ENCODE data around the gene SERPINI1. TPM values are rescaled to one million over a fixed set of nuclear protein-coding genes. Genes with fewer than 3 reads are reported as not detected.

Gene SERPINI1
- total and polyA plus RNA-seq, 2 of the 8 experiments (the other 6 are each of a cell fraction or from before 2014, with no cell fraction given) = 5.3 to 9.9 TPM

- Histone ChIP-seq H3K4me1 (replicated peaks in 1 of 4; ENCODE audit: control insufficient read depth in 3 of 4, insufficient read depth in 4 of 4, low read length in 3 of 4) (no peaks in the 10 kb centered on the region), H2BK120ac (replicated peaks; ENCODE audit: low read depth, low read length) (no peak overlapping the region), H3K4me2 (ENCODE audit: insufficient read depth in 1 of 2, low read depth in 2 of 2, low read length in 2 of 2) (no peak overlapping the region), H3K27me3 (replicated peaks in 1 of 4; ENCODE audit: control insufficient read depth in 3 of 4, extremely low read depth in 1 of 4, insufficient read depth in 3 of 4, low read length in 3 of 4) (no peaks in the 10 kb centered on the region), H2BK12ac (ENCODE audit: low read depth, low read length) (no peak overlapping the region), H3K79me1 (ENCODE audit: low read depth, low read length) (no peaks in the 10 kb centered on the region), H3K14ac (ENCODE audit: insufficient read length) (no peak overlapping the region), H3K9ac (replicated peaks in 1 of 4; ENCODE audit: extremely low read depth in 1 of 4, low read depth in 3 of 4, low read length in 3 of 4) (no peak overlapping the region), H4K8ac (ENCODE audit: extremely low read depth, insufficient read depth, low read length) (no peak overlapping the region), H2BK5ac (ENCODE audit: low read depth, low read length) (no peak overlapping the region), H3K18ac (ENCODE audit: extremely low read depth, low read length) (no peak overlapping the region), H3K23me2 (ENCODE audit: low read depth, low read length) (no peaks in the 10 kb centered on the region), H4K20me1 (replicated peaks in 1 of 2; ENCODE audit: control insufficient read depth in 1 of 2, insufficient read depth in 2 of 2, low read length in 2 of 2) (no peaks in the 10 kb centered on the region), H3K23ac (ENCODE audit: insufficient read length) (no peak overlapping the region), H3K79me2 (ENCODE audit: control insufficient read depth in 1 of 2, insufficient read depth in 2 of 2, low read length in 2 of 2) (no peaks in the 10 kb centered on the region), H3K56ac (replicated peaks; ENCODE audit: insufficient read length, low read depth, low read length) (no peak overlapping the region), H2AFZ (ENCODE audit: low read length) (no peak overlapping the region), H3K9me3 (ENCODE audit: insufficient read depth in 2 of 2, low read depth in 1 of 2, low read length in 1 of 2) (no peaks in the 10 kb centered on the region), H3K36me3 (ENCODE audit: control insufficient read depth in 2 of 4, insufficient read depth in 4 of 4, low read length in 3 of 4) (no peaks in the 10 kb centered on the region), H3K4ac (replicated peaks; ENCODE audit: insufficient read length, low read depth, low read length) (no peak overlapping the region), H2BK20ac (ENCODE audit: low read length) (no peak overlapping the region), H4K5ac (ENCODE audit: insufficient read length, low read depth, low read length) (no peak overlapping the region), H2BK15ac (ENCODE audit: low read length) (no peak overlapping the region), H4K91ac (replicated peaks; ENCODE audit: insufficient read length, low read length) (no peak overlapping the region), H2AK5ac (ENCODE audit: low read depth, low read length) (no peak overlapping the region), H3K4me3 (ENCODE audit: extremely low read depth in 1 of 4, insufficient read depth in 2 of 4, low read depth in 3 of 4, low read length in 4 of 4) (no peak overlapping the region), H3K27ac (ENCODE audit: low read depth, low read length) (no peak overlapping the region)
- FAIRE-seq = no peak
- POLR2A ChIA-PET (ENCODE audit: partially characterized antibody) = no interaction called here
- no peak for DNase-seq (ENCODE audit: low read depth in 1 of 2, low spot score in 2 of 2)
- 100% methylated on average over 1 of the region's 1 CpG; no CpG with 5 or more reads in 1 of the 2 experiments for WGBS, 2 experiments (ENCODE audit: extremely low coverage in 1 of 2, insufficient coverage in 1 of 2, insufficient read length in 1 of 2, insufficient replicate concordance in 2 of 2, low coverage in 1 of 2, low lambda C conversion rate in 2 of 2, missing lambda C conversion rate in 1 of 2)
- CTCF ChIA-PET (ENCODE audit: partially characterized antibody) = interaction anchor here (0.7 to 2.1 kb wide), 4 partner anchors 14 to 187 kb away, joined by 3 to 6 read pairs (median 6); no protein-coding TSS in a partner anchor
- no peak for TF ChIP-seq CREB1 (IDR thresholded peaks at IDR 0.05)
- no peak for TF ChIP-seq TCF12 (IDR thresholded peaks at IDR 0.05; ENCODE audit: low read depth, low read length)
- TF ChIP-seq SIX5 (IDR thresholded peaks at IDR 0.05; ENCODE audit: low read depth, low read length) = no peak
- no peak for TF ChIP-seq SIN3A (conservative IDR thresholded peaks at IDR 0.05 in 1 of 2, IDR thresholded peaks at IDR 0.05 in 1 of 2; ENCODE audit: low read depth in 1 of 2, low read length in 2 of 2)
- TF ChIP-seq SP4 (IDR thresholded peaks at IDR 0.05; ENCODE audit: low read length) = no peak
- no peak for TF ChIP-seq RNF2 (IDR thresholded peaks at IDR 0.05; ENCODE audit: borderline replicate concordance, low read depth, low read length, missing control alignments, poor library complexity, severe bottlenecking)
- TF ChIP-seq GTF2F1 (IDR thresholded peaks at IDR 0.05; ENCODE audit: borderline replicate concordance, low read depth, low read length) = no peak
- no peak for TF ChIP-seq CBX8 (IDR thresholded peaks at IDR 0.05; ENCODE audit: borderline replicate concordance, low read depth, low read length)
- no peak for TF ChIP-seq RAD21 (IDR thresholded peaks at IDR 0.05 in 1 of 2, conservative IDR thresholded peaks at IDR 0.05 in 1 of 2; ENCODE audit: low read depth in 2 of 2, low read length in 2 of 2)
- TF ChIP-seq YY1 (IDR thresholded peaks at IDR 0.05; ENCODE audit: low read depth, low read length) = no peak
- no peak for TF ChIP-seq ZNF274 (IDR thresholded peaks at IDR 0.05; ENCODE audit: borderline replicate concordance, extremely low read depth, low read length)
- no peak for TF ChIP-seq KDM5A (IDR thresholded peaks at IDR 0.05; ENCODE audit: low read length)
- no peak for TF ChIP-seq TAF1 (IDR thresholded peaks at IDR 0.05; ENCODE audit: low read depth, low read length)
- TF ChIP-seq RFX5 (IDR thresholded peaks at IDR 0.05; ENCODE audit: borderline replicate concordance, low read depth, low read length) = no peak
- no peak for TF ChIP-seq NRF1 (IDR thresholded peaks at IDR 0.05; ENCODE audit: low read depth, low read length)
Measured at GRCh38 chr3:167854063-167854462, 118.5 kb downstream of the SERPINI1 start.

Data from H1 (cell line).